GM19455 (cell line): ENCODE results near the gene NTN5.
"Not testable (repeated sequence)": the region's sequence is repeated elsewhere in the genome, so short reads cannot be mapped to it uniquely, and the experiment has no call there.

ENCODE experiments used
- ATAC-seq: cut with Tn5 transposase; IDR thresholded peaks from one replicate; pipeline ENCODE4 v1.9.1; 2021; ENCODE audit not compliant: unreplicated experiment

NTN5 gene

DNA sequence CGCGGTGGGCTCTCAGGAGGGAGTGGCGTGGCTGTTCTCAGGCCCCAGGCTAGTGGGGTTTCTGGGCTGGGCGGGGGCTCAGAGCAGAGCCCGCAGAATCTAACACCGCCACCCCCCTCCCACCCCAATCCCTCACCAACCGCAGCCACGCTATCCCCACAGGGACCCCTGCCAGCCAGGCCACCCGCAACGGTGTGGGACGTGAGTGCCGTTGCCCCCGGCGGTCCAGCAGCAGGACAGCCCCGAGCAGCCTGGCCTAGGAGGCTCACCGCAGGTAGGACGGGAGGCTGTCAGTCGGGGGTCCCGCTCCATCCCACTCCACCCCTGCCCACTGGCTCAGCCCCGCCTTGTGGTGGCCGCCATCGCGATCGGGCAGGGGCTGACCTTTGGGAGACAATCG, at the start of gene NTN5:
Gene NTN5 (minus strand): TSS at position 24 of the 400 bp plus-strand sequence. CDS start 2,031 bp downstream, outside the sequence.
- ATAC-seq = no peak

- no peak for ATAC-seq
These were observed 49.4 kb upstream of the NTN5 start for GRCh38 chr19:48722196-48722708.

DNA sequence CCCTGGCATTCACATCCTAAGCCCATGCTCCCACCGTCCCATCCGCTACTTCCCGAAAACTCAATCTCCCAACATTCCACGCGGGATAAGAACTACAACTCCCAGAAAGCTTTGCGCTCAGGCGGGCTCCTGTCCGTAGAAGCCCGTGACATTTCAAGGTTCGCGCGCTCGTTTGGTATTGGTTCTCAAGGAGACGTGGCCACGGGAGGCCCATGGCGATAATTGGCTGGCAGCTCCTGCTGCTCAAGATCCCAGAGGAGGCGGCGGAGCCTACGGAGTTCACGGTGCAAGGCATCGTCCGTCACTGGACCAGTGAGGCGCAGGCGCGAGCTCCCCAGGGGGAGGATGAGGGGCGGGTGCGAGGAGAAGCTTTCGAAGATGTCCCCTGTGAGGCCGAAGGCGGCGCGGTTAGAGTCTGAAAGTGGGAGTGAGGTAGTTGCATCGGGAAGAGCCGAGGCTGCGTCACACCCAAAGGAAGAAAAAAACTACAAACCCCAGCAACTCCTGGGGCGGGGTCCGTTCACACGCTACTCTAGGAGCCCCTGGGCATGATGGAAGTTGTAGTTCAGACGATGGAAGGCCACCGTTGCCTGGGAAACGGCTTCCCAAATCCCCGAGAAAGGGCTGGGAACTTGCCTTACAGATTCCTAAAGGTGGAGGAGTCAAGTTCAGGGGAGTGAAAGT, 47.9 kb upstream of the NTN5 start:
- ATAC-seq = peak; percentile 79

DNA sequence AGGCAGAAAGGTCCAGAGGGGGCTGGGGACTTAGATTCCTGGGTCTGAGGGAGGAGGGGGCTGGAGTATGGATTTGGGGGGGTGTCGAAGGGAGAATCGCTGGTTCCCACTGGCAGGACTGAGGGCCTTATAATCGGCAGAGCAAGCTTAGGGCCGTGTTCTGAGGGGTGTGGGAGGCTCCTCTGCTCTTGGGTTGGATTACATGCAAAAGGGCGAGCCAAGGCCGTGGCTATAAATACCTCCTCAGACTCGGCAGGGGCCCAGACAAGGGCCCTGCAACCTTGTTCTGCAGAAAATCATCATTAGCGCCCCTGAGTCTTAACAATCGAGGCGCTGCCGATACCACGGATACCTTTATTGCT, 47.4 kb upstream of the NTN5 start:
- ATAC-seq = peak; percentile 3

DNA sequence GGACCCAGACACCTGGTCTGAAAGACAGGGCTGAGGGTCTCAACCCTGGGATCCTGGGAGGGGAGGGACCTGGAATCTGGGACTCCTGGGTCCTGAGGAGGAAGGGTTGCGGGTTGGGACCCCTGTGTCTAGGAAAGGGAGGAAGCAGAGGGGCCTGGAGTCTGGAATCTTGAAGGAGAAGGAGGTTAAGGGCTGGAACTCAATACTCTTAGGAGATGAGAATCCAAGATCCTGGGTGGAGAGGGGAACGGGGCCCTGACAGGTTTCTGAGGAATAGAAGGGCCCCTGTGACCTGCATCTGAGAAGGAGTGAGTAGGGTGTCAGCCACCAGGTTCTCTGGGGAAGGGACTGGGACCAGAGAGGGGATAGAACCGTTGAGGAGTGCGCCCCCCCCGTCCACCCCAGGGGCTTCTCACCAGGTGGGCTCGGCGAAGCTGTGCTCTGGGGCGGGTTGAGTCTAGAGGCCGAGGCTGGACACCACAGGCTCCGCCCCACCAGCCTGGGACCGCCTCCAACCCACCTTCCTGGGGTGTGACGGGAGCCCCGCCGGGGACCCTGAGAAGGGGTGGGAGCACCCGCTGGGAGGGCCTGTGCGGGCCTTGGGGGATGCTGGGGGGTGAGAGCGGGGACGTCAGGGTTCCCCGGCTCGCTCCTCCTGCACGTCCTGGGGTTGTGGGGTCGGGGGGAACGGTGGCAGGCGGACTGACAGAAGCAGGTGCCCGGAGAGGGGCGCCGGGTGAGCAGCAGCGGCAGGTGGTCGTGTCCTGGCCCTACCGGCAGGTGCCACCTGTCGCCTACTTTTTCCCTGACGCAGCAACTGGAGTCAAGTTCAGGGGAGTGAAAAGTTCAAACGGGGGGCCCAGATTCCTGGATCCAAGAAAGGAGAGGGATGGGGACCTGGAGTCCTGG, 46.7 kb upstream of the NTN5 start, which contains the start of gene MAMSTR:
Gene MAMSTR (minus strand): TSS at position 463 of the 909 bp plus-strand sequence. CDS start 694 bp downstream, outside the sequence.
- no peak for ATAC-seq

DNA sequence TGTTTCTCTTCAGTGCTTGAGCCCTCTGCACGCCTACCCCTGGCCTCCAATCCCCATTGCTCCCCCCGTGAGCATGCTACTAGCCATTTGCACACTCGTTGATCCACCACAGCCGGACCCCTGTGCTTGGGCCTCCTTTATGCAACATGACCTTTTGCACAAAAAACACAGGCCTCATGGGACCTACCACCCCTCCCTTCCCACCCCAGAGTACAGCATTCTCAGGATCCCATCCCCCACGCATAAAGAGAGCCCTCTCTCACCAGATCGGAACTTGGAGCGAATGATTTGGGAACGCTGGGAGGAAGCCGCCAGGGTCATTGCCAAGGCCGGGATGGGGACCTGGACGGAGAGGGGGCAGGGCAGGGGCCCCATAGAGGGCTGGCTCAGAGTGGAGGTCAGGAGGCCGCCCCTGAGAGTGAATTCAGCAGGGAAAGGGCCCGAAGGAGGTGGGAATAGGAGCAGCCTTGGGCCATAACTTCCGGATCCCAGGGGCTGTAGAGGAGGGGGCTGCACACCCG, 46.0 kb upstream of the NTN5 start:
- no peak for ATAC-seq

- not testable (repeated sequence) for ATAC-seq
These were observed 45.3 kb upstream of the NTN5 start for GRCh38 chr19:48718106-48718505.

GRCh38 chr19:48716562-48717291, 43.9 kb upstream of the NTN5 start:
- no peak for ATAC-seq

DNA sequence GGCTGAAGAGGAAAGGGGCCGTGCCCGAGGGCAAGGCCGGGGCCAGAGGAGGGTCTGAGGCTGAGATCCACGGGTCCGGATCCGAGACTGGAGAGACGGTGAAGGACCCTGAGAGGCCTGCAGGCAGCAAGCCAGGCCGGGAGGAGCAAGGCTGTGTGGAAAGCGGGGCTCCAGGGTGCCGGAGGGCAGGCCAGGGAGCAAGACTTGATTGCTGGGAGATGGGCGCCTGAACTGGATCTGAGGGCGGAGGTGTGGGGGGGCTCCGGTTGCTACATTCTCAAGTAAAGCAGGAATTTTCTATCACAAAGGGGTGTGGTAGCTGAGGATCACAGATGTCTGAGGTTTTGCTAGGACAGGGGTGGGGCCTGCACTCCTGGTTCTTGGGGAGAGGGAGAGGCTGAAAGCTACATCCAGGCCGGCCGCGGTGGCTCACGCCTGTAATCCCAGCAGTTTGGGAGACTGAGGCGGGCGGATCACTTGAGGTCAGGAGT, 42.9 kb upstream of the NTN5 start:
- no peak for ATAC-seq

GRCh38 chr19:48714759-48715675, 42.2 kb upstream of the NTN5 start:
- no peak for ATAC-seq

DNA sequence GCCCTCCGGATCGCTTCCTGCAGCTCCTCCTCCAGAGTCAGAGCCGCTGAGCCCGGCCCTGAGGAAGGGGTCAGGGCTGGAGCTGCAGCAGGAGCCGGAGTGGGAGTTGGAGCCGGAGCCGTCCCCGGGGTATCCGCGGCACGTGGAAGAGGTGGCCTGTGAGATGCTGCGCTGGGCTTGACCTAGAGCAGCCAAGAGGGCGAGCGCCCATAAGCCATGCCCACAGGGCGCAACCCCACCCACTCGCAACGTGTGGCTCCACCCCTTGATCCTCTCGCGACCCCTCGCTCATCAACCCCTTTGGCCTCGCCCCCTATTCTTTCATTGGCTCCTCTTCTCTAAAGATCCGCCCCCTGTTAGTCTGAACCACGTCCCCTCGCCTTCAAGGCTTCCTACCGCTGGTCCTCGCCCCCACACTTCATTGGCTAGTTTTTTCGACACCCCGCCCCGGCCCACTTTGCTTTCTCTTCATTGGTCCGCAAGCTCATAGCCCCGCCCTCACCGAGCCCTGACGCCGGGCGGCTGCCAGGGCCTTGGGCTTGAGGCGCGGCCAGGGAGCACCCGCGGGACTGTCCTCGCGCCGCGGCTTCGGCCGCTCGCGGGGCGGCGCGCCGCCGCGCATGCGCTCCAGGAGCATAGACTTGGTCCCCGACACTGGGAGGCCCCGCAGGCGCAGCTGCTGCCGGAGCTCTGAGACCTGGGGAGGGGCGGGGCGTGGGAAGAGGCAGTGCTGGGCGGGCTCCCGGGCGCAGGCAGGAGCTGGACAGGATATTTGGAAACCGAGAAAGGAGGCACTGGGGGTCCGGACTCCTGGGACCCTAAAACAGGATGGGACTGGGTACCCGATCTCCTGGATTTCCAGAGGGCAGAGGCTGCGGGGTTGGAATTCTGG, 41.3 kb upstream of the NTN5 start:
- peak; percentile 89 for ATAC-seq

- ATAC-seq = no peak
These were observed 40.4 kb upstream of the NTN5 start for GRCh38 chr19:48713041-48713863.

DNA sequence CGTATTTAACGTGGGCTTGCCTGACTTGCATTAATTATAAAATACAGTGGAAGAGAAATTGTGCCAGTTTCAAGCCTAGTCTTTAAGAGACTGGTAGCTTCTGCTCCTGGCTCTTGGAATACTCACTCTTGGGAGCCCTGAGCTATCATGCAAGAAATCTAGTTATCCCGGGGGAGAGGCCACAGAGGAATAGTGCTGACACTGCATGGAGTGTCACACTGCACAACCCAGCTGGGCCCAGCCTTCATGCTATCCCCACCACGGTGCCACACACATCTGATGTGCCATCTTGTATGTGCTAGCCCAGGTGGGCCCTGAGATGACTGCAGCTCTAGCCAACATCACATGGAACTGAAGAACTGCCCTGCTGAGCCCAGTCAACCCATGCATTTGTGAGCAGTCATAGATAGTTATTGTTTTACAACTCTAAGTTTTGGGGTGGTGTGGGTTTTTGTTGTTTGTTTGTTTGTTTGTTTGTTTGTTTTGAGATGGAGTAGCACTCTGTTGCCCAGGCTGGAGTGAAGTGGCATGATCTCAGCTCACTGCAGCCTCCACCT, 38.4 kb upstream of the NTN5 start:
- no peak for ATAC-seq

- ATAC-seq = no peak
These were observed 35.7 kb upstream of the NTN5 start for GRCh38 chr19:48708471-48708870.

DNA sequence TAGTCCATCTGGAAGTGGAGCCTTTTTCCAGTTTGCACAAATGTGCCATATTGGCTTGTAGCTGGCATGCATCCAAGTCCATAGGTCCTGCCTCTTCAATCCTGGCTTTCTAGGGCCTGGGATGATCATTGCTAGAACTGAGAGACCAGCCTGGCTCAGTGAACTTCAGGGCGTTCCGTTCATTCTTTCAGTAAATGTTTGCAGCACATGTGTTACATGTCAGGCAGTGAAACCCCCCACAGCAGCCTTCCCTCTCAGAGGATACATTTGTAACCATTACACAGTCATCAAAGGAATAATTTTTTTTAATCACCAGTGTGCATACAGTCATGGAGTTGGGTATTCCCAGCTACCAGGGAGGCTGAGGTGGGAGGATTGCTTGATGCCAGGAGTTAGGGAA, 32.6 kb upstream of the NTN5 start:
- no peak for ATAC-seq

DNA sequence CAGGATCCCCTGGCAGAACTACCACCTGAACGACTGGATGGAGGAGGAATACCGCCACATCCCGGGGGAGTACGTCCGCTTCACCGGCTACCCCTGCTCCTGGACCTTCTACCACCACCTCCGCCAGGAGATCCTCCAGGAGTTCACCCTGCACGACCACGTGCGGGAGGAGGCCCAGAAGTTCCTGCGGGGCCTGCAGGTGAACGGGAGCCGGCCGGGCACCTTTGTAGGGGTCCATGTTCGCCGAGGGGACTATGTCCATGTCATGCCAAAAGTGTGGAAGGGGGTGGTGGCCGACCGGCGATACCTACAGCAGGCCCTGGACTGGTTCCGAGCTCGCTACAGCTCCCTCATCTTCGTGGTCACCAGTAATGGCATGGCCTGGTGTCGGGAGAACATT, 30.5 kb upstream of the NTN5 start:
- ATAC-seq = no peak

GRCh38 chr19:48702701-48703100, 29.9 kb upstream of the NTN5 start:
- no peak for ATAC-seq

GRCh38 chr19:48698046-48698445, 25.2 kb upstream of the NTN5 start:
- ATAC-seq = no peak
